HPDE6-E6E7 (cell line): ENCODE measurements around the gene APIP.

Experiments used
- DNase-seq: peaks from one replicate; pipeline ENCODE4 v3.0.0; 2011; ENCODE audit warnings: missing footprints; ENCODE audit errors: extremely low spot score

APIP gene, protein sequence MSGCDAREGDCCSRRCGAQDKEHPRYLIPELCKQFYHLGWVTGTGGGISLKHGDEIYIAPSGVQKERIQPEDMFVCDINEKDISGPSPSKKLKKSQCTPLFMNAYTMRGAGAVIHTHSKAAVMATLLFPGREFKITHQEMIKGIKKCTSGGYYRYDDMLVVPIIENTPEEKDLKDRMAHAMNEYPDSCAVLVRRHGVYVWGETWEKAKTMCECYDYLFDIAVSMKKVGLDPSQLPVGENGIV

DNA sequence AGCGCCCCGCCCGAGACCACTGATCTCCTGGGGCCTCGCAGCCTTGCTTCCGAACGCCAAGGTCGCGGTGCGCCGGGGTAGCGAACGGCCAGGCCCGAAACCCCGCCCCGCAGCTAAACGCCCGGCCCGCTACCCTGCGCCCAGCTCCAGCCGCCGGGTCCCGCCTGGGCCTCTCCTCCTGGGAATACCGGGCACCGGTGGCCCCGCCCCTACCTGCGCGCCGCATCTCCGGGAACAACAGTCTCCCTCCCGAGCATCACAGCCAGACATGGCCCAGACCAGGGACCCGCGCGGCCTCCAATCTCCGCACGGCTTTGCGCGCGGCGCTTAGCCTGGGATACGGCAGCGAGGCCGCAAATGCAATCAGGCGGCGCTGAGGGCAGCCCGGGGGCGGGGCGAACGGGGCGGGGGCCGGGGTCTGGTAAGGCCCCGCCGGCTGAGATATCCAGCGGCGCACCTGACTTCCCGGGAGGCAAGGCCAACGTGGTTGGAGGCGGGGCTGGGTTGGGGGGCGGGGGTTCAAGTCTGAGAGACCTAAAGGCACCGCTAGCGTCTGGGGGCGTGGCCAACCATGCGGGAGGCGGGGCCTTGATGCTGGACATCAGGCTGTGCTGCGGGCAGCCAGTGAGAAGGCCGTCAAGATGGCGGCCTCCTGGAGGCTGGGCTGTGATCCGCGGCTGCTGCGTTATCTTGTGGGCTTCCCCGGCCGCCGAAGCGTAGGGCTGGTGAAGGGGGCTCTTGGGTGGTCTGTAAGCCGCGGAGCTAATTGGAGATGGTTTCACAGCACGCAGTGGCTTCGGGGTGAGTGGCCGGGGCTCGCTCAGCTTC is at the start of gene APIP, which contains the start of gene PDHX:
Gene APIP (minus strand): TSS at position 365 of the 828 bp plus-strand sequence. CDS start 95 bp downstream, at position 270.
Gene PDHX (plus strand): TSS at position 604 of the 828 bp plus-strand sequence. CDS start 38 bp downstream, at position 642.
- DNase-seq = peak; percentile 91

DNA sequence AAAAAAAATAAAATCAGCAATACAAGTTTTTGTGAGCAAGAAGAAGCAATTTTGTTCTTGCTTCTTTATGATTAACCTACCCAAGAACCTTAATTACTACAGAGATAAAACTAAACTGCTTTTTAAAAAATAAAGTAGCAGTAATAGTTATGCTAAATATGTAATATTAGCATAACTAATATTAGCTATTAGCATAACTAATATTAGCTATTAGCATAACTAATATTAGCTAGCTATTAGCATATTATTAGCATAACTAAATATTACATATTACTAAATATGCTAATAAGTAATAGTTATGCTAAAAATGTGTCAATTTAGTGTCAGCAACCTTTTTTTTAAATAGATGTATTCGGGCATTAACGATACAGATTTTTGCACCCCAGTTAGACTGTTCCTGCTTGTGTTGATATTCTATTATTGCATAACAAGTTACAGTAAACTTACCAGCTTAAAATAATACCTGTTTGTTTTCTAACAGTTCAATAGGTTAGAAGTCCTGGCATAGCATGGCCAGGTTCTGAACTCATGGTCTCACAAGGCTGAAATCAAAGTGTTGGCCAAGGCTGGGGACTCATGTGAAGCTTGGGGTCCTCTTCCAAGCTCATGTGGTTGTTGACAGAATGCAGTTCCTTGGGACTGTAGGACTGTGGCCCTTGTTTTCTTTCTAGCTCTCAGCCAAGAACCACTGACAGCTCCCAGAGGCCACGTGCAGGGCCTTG is 48.6 kb upstream of the APIP start:
- DNase-seq = no peak

DNA sequence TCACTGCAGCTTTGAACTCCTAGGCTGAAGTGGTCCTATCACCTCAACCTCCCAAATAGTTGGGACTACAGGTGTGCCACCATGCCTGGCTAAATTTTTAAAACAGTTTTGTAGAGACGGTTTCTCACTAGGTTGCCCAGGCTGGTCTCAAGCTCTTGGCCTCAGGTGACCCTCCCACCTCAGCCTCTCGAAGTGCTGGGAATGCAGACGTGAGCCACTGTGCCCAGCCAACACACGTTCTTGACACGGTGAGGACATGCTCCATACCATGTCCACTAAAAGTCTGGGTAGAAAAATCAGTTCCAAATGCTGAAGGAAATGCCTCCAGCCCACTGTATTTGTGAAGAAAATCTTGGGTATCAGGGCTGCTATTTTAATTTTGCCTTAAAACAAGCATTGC is 47.2 kb upstream of the APIP start:
- DNase-seq = no peak

DNA sequence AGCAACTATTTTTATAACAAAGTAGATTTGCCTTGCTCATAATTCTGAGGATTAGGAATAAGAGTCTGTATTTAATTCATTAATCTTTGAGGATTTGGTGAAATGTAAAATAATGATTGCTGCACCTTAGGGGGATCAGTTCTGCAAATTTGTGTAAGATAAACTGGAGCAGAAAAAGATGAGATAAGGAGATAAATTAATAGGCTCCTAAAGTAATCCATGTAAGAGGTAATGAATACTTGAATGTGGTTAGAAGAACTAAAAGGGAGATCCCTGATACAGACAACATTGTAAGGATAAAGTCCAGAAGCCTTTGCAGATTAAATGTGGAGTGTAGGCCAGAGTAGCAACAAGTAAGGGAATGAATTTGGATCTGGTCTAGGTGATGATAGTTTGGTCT is 45.9 kb upstream of the APIP start:
- no peak for DNase-seq

DNA sequence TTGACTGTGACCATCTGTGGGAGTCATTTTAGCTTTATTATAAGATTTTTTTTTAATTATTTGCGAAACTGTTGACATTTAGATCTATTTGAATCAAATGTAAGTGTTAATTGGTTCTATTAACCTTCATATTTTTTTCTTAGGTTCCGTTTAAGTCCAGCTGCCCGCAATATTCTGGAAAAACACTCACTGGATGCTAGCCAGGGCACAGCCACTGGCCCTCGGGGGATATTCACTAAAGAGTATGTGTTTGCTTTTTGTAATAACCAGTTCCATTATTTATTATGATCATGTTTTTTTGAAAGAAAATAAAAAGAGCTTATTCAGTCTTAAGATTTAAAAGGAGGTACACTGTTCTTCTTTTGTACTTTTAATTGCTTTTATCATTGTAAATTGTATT is 44.1 kb upstream of the APIP start:
- no peak for DNase-seq

DNA sequence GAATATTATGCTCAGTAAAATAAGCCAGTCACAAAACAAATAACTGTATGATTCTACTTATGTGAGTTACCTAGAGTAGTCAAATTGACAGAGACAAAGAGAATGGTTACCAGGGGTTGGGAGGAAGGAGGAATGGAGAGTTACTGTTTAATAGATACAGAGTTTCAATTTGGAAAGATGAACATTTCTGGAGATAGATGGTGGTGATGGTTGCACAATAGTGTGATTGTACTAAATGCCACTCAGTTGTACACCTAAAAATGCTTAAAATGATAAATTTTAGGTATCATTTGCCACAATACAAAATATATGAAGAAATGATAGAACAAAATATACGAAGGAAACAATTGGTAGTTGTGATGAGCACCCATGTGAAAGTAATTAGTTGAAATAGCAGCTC is 43.6 kb upstream of the APIP start:
- no peak for DNase-seq

DNA sequence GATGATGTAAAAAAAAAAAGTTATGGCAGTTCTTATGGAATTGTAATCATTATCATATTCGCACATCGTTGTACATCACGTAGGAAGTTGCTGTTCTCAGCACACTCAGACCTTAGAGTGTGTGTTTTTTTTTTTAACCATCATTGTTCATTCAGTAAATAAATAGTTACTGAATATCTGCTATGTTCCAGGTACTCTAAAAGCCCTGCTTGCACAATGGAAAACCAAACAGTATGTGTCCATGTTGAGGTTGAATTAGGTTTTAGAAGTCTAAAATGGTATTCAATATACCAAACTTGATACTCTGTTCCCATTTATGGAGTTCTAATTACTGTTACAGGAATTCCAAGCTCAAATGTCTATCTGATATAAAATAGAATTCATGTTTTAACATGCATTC is 41.4 kb upstream of the APIP start:
- no peak for DNase-seq

DNA sequence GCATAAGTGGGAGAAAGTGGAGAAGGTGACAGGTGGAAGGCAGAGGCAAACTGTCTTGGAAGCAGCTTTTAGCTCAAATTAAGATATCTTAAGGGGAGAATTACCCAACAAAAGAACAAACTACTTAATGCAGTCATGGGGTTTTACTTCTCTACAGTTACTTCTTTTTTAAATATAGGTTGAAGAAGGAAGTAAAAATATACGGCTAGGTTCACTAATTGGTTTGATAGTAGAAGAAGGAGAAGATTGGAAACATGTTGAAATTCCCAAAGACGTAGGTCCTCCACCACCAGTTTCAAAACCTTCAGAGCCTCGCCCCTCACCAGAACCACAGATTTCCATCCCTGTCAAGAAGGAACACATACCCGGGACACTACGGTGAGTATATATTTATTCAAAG is 41.0 kb upstream of the APIP start:
- DNase-seq = no peak

DNA sequence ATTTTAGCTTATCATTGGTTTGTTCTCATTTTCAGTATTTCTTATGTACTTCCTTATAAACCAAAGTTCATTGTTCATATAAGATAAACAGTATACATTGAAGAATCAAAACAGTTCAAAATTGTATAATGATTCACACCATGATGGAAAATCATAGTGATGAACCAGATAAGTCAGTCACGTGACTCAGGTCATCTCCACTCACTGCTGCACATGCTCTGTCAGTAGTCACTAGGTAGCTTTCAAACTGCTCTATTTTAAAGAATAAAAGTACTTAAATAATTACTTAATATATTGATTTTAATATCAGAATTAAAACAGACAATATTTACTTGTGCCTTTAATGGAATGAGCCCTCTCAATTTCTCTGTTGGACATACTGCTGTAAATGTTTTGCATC is 37.8 kb upstream of the APIP start:
- no peak for DNase-seq

DNA sequence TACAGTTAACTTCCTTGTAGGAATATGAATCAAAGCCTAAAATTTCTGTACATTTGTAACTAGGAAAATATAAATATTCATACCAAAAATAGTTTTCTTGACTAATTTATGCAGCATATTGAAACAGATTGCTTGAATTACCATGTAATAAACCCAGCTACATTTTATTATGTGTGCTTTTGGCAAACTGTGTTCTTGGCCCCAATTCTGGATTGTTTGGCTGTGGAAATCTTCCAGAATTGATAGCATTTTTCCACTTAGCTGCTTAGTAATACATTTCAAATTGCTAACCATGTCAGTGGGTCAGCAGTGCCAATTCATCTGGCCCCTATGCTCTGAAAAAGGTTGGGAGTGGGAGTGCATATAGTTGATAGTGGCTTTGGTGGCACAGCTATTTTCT is 32.5 kb upstream of the APIP start:
- DNase-seq = no peak

DNA sequence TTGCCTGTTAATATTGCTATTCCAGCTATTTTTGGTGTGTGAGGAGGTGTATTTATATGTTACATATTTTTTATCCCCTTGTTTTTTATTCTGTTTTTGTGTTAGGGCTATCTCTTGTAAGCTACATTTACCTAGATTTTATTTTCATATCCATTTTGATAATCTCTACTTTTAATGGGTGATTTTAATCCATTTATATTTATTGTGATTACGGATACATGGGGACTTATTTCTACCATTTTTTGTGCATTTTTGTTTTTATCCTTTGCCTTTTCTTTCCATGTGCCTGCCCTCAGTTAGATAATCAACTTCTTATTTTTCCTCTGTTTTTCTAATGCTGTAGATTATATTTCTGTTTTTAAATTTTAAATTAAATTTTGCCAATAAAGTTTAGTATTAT is 28.5 kb upstream of the APIP start:
- no peak for DNase-seq

DNA sequence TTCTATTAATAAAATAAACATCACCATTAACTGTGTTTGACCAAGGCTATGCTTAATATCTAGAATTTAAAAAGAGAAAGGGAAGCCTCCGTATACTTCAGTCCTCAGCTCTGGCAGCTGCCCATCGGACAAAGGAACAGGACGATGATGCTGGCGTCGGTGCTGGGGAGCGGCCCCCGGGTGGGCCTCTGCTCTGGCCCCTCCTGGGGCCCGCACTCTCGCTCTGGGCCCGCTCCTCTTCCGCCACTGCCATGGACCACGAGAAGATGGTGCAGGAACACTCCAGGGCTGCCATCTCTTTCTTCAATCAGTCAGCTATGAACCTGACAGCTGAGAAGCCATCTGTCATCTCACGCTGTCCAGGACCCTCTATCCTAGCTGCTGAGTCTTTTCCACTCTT is 25.5 kb upstream of the APIP start:
- DNase-seq = no peak

DNA sequence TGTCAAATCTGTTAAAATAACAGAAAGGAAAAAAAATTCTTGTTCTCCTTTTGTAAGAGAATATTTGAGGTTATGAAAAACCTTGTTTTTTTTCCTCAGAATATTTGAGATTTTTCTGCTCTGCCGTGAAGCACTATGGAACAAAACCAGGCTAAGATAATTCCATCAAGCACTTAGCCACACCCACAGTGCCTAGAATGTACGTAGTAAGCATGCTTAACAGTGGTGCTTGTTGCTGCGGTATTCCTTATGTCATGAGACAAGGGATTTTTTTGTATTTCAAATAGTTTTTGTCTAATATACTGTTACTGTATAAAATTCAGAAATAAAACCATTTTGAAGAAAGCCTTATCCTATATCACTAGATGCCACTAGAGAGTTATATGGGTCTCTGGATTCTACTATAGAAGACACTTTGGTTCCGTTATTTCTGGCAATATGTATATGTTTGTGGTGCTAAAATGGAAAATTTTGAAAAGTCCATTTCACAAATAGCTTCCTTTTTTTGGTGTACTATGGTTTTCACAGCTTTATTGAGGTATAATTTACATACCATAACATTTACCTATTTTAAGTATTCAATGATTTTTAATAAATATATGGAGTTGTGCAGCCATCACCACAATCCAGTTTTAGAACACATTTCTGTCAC is 24.0 kb upstream of the APIP start:
- no peak for DNase-seq

DNA sequence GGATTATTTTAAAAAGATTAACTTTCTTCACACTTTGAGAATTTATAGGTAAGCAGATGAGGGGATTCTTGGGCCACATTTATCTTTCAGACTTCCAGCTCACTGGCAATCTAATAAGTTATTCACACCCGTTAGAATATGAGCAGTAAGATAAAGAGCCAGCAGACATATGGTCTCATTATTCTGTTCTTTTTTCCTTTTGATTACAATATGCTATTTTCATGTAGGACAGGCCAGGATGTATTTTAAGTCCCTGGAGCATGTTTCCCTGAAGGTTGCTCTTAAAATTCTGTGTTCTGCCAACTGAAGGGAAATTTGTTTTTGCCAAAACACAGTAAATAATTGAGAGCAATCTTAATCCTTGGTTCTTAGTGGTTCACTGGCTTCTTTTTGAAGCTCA is 22.4 kb upstream of the APIP start:
- no peak for DNase-seq

DNA sequence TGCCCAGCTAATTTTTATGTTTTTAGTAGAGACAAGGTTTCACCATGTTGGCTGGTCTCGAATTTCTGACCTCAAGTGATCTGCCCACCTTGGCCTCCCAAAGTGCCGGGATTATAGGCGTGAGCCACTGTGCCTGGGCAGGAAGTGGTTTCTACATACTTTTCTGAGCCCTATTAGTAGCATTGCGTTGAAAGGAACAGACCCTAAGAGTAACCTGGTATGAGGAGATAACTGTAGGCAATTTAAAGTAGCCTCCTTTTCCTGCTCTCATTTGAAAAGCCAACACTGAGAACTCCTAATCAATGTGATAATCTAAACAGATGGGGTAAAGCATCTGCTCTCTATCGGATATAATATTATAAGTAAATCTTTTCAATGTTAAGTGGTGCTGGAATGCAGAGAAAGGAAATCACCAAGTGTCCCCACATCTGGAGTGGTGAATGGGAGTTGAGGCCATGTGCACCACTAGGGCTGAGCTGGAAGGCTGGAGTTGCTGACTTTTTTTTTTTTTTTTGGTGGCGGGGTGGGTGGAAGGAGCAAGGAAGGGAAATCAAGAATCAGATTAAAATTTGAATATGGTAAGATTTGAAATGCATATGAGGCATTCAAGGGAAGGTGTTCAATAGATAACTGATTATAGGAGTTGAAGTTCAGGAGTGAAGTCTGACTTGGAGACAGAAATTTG is 20.9 kb upstream of the APIP start:
- no peak for DNase-seq

DNA sequence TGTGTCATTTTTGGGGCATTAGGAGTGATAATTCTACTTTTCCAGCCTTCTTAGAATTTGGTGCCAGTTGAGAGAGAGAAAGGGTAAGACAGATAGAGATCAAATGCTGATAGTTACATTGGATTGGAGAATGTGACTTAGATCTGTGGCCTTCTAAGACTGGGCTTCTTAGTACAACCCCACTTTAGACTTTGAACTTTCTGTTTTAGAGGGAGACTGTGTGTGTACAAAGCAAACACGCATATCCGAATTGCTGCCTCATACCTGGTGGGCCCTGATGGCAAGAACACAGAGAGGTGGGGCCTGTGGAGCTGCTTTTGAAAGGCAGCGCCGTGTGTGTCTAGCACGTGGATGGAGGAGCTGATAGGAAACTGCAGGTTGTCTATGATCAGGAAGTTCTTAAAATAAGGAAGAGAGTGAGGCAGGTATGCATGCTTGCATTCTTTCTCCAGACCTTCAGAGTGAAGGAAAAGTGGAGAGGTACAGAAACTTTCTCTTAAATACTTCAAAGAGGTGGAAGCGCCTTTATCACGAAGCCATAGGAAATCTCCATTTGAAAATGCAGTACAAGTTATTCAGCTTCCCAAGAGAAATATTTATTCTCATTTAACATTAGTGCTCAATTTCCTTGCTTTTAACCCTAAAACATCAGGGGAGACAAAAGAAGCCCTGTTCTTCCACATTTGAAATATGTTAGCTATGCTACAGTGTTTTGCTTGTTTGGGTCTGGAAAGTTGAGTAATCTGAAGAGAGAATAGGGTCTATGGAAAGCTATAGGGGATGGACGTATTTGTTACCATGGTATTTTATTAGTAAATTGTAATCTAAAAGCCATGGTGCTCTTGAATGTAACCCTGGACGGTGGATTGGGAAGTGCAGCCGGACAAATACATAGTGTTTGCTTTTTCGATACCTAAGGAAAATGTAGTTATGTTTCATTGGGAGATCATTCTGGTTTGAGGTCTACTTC is 13.9 kb upstream of the APIP start:
- DNase-seq = no peak

DNA sequence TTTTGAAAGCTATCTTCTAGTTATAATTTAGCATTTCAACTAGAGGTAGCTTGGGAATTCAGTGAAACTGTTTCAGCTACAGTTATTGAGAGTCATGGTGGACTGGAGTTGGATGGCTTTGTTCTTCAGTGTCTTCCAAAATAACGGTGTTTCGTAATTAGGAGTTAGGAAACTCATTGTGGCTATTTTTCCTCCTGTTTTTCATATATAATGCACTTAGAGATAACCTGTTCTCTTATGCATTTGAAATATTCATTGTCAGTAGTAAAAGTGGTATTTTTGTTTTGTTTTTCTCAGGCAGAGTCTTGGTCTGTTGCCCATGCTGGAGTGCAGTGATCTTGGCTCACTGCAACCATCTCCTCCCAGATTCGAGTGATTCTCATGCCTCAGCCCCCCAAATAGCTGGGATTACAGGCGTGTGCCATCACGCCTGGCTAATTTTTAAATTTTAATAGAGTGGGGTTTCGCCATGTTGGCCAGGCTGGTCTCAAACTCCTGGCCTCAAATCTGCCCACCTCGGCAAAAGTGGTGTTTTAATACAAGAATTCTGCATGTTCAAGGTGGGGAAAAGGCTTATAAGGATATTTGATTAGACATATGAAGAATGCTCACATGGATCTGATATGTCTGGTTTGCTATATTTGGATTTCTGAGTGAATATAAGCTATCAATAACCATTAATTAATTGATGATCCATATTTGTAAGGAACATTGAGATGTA is 12.9 kb upstream of the APIP start:
- DNase-seq = no peak

DNA sequence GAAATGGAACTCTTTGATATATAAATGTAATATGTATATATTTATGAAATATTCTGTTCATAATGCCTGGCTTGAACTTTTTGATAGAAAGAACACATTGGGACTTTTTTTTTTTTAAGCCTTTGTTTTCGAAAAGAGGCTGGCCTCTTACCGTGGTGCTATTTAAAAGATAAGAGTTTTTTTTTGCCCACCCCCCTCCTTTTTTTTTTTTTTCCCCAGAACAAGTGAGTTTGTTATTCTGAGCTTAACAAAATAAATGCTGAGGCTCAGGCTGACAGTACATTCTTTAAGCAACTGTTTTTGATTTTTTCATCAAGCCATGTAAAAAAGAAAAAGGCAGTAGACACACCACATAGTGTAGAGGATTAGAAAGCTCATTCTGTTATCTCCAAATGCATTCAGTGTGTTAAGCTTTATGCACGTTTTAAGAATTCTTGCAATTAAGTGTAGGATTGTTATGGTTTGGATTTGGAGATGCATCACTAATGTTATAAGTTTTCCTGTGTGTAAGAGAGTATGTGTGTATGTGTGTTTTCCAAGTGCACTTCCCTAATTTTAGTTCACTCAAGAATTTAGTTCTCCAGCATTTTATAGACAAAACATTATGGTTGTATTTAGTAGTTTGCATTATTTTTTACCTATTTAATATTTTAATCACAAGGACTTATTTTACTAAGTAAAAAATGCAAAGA is 12.2 kb upstream of the APIP start:
- no peak for DNase-seq

DNA sequence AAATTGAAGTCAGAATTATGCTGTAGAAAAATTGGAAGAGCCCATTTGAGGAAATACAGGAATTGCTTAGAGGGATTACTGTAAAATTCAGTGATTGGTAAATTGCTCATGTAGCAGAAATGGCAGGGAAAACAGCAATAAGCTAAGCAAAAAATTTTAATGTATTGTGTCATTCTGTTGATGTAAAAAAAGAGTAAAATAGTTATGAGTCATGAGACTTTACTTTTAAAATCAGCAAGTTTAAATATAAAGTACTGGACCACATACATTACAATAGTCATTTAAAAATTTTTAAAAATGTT is 10.6 kb upstream of the APIP start:
- no peak for DNase-seq
